Liver (tissue), 9 donors: Measurements from ENCODE around the gene UACA. TPM values are rescaled to one million over a fixed set of nuclear protein-coding genes. Genes with fewer than 3 reads are reported as not detected.

ENCODE experiments used
- DNase-seq: peaks from one replicate; pipeline ENCODE4 v3.0.0-alpha.2; 2017; ENCODE audit warnings: low spot score
- H3K27ac ChIP-seq, 2 donors: one replicate each; pipeline ENCODE4 v1.7.0; 2013; ENCODE audit warnings: inconsistent platforms in 2 of 2, low read length in 2 of 2, control low read depth in 1 of 2, low read depth in 1 of 2, mild to moderate bottlenecking in 1 of 2
- H3K27me3 ChIP-seq, 4 donors: one replicate each; pipeline versions ENCODE4 v1.6.1 to v1.7.0; 2013; ENCODE audit warnings: low read length in 3 of 4, inconsistent platforms in 1 of 4, mild to moderate bottlenecking in 1 of 4, moderate library complexity in 1 of 4; ENCODE audit not compliant: control insufficient read depth in 4 of 4, insufficient read depth in 4 of 4
- H3K36me3 ChIP-seq, 4 donors: one replicate each; pipeline versions ENCODE4 v1.6.1 to v1.7.0; 2013; ENCODE audit warnings: low read length in 3 of 4, mild to moderate bottlenecking in 3 of 4, low read depth in 1 of 4, moderate library complexity in 1 of 4; ENCODE audit not compliant: control insufficient read depth in 4 of 4, insufficient read depth in 3 of 4
- H3K4me1 ChIP-seq, 4 donors: one replicate each; pipeline versions ENCODE4 v1.6.1 to v1.7.0; 2013; ENCODE audit warnings: low read length in 3 of 4, mild to moderate bottlenecking in 3 of 4, moderate library complexity in 1 of 4; ENCODE audit not compliant: control insufficient read depth in 4 of 4, insufficient read depth in 4 of 4
- H3K4me3 ChIP-seq, 3 donors: one replicate each; pipeline versions ENCODE4 v1.6.1 to v1.7.0; 2013; ENCODE audit warnings: low read length in 3 of 3, control low read depth in 1 of 3, low read depth in 1 of 3, mild to moderate bottlenecking in 1 of 3
- H3K9ac ChIP-seq, 2 donors: one replicate each; pipeline ENCODE4 v1.7.0; 2013; ENCODE audit warnings: low read length in 2 of 2, mild to moderate bottlenecking in 2 of 2, moderate library complexity in 2 of 2, control low read depth in 1 of 2, low read depth in 1 of 2
- H3K9me3 ChIP-seq, 4 donors: one replicate each; pipeline versions ENCODE4 v1.6.1 to v1.7.0; 2013; ENCODE audit warnings: low read length in 3 of 4; ENCODE audit not compliant: control insufficient read depth in 4 of 4
- CTCF ChIP-seq: fragments of 150-350 bp; IDR thresholded peaks from 2 replicates; pipeline ENCODE4 v1.5.1; 2017; ENCODE audit warnings: improper control_type of control experiment, low read depth, low read length; ENCODE audit not compliant: missing input control
- EGR1 ChIP-seq, 2 donors: IDR thresholded peaks; 2 replicates each; pipeline ENCODE4 v1.6.1; 2016 to 2018; ENCODE audit warnings: antibody characterized with exemption in 2 of 2, low read depth in 2 of 2
- FOXA1 ChIP-seq: IDR thresholded peaks from 2 replicates; pipeline ENCODE4 v1.6.1; 2016; ENCODE audit warnings: antibody characterized with exemption
- FOXA2 ChIP-seq: IDR thresholded peaks from 2 replicates; pipeline ENCODE4 v1.6.1; 2016; ENCODE audit warnings: antibody characterized with exemption
- GABPA ChIP-seq, 2 donors: IDR thresholded peaks in 1 of 2; conservative IDR thresholded peaks in 1 of 2; 2 replicates each; pipeline ENCODE4 v1.6.1; 2016; ENCODE audit warnings: antibody characterized with exemption in 2 of 2, mild to moderate bottlenecking in 1 of 2, moderate library complexity in 1 of 2
- HNF4A ChIP-seq, 2 donors: conservative IDR thresholded peaks; 2 replicates each; pipeline ENCODE4 v1.6.1; 2016; ENCODE audit warnings: antibody characterized with exemption in 2 of 2, mild to moderate bottlenecking in 2 of 2
- HNF4G ChIP-seq: IDR thresholded peaks from 2 replicates; pipeline ENCODE4 v1.6.1; 2016; ENCODE audit warnings: antibody characterized with exemption
- NR2F2 ChIP-seq: IDR thresholded peaks from 2 replicates; pipeline ENCODE4 v1.6.1; 2016; ENCODE audit warnings: antibody characterized with exemption
- RXRA ChIP-seq, 2 donors: IDR thresholded peaks; 2 replicates each; pipeline ENCODE4 v1.6.1; 2017 to 2018; ENCODE audit warnings: antibody characterized with exemption in 2 of 2, mild to moderate bottlenecking in 1 of 2
- SP1 ChIP-seq: IDR thresholded peaks from 2 replicates; pipeline ENCODE4 v1.6.1; 2018; ENCODE audit warnings: antibody characterized with exemption, mild to moderate bottlenecking
- TAF1 ChIP-seq: conservative IDR thresholded peaks from 2 replicates; pipeline ENCODE4 v1.6.1; 2016; ENCODE audit warnings: antibody characterized with exemption, mild to moderate bottlenecking
- YY1 ChIP-seq: IDR thresholded peaks from 2 replicates; pipeline ENCODE4 v1.6.1; 2016; ENCODE audit warnings: antibody characterized with exemption, mild to moderate bottlenecking
- WGBS: extraction: QIAGEN DNeasy Blood & Tissue Kit; methylation state at CpG from one replicate; pipeline ENCODE4 v1.1.7; 2013; 5-methylcytosine and 5-hydroxymethylcytosine counted together
- polyA plus RNA-seq, 2 donors: library from polyadenylated mRNA; stranded (reverse) in 1 of 2; unstranded in 1 of 2; fragments of 200-250 nt in 1 of 2; fragments of >200 nt in 1 of 2; fragmentation: Nextera tagmentation in 1 of 2; extraction: Ambion mirVana in 1 of 2; gene quantifications; one replicate each; pipeline versions ENCODE4 v1.2.1 to v1.2.3, GENCODE V29; 2013 to 2015
- total RNA-seq, 2 donors: library from RNA; depleted of rRNA; stranded (reverse); fragments of >200 nt; gene quantifications; one replicate each; pipeline ENCODE4 v1.2.3, GENCODE V29; 2014
- TF ChIP-seq, protein P1 (sequence below): IDR thresholded peaks from 2 replicates; pipeline ENCODE4 v1.6.1; 2016; ENCODE audit warnings: antibody characterized with exemption
- TF ChIP-seq, protein P2 (sequence below): IDR thresholded peaks from 2 replicates; pipeline ENCODE4 v1.6.1; 2016; ENCODE audit warnings: antibody characterized with exemption, mild to moderate bottlenecking
- TF ChIP-seq, protein P3 (sequence below): IDR thresholded peaks from 2 replicates; pipeline ENCODE4 v1.6.1; 2016; ENCODE audit warnings: antibody characterized with exemption
- donor health status: healthy.
- donor health status: healthy.
- donor health status: healthy.
- donor health status: healthy.
- donor health status: healthy.

The UACA gene
- total and polyA plus RNA-seq, 4 donors, result 3.9 to 16.0 (median 10.0) TPM

GRCh38 chr15:70699890-70700289 is 63.5 kb downstream of the UACA start (continued):
- TF ChIP-seq CTCF, result no peak
- TF ChIP-seq RXRA (IDR thresholded peaks at IDR 0.05), result no peak
- TF ChIP-seq, protein P1, sequence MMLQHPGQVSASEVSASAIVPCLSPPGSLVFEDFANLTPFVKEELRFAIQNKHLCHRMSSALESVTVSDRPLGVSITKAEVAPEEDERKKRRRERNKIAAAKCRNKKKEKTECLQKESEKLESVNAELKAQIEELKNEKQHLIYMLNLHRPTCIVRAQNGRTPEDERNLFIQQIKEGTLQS, result no peak
- TF ChIP-seq SP1, result no peak
- no peak for TF ChIP-seq EGR1 (IDR thresholded peaks at IDR 0.05; ENCODE audit: low read depth in 2 of 2)
- TF ChIP-seq YY1, result no peak
- no peak for TF ChIP-seq NR2F2
- no peak for TF ChIP-seq GABPA (IDR thresholded peaks at IDR 0.05 in 1 of 2, conservative IDR thresholded peaks at IDR 0.05 in 1 of 2)
- no peak for TF ChIP-seq TAF1

- no peak overlapping the region for H3K9ac ChIP-seq
- no peaks in the 10 kb centered on the region for H3K27me3 ChIP-seq
- no peak overlapping the region for H3K27ac ChIP-seq
- WGBS, result 77% methylated on average over 3 of the region's 3 CpGs
- no peak overlapping the region for H3K4me3 ChIP-seq
- H3K9me3 ChIP-seq, result no peaks in the 10 kb centered on the region
- no peak for DNase-seq
- H3K4me1 ChIP-seq, result peaks cover 8 to 21% (median 15%) of the 10 kb centered on the region in 4 donors
- no peak for TF ChIP-seq FOXA2
- no peak for TF ChIP-seq NR2F2
- TF ChIP-seq, protein P1, result no peak
- no peak for TF ChIP-seq TAF1
- no peak for TF ChIP-seq GABPA (IDR thresholded peaks at IDR 0.05 in 1 of 2, conservative IDR thresholded peaks at IDR 0.05 in 1 of 2)
- TF ChIP-seq HNF4G, result no peak
- TF ChIP-seq, protein P2, sequence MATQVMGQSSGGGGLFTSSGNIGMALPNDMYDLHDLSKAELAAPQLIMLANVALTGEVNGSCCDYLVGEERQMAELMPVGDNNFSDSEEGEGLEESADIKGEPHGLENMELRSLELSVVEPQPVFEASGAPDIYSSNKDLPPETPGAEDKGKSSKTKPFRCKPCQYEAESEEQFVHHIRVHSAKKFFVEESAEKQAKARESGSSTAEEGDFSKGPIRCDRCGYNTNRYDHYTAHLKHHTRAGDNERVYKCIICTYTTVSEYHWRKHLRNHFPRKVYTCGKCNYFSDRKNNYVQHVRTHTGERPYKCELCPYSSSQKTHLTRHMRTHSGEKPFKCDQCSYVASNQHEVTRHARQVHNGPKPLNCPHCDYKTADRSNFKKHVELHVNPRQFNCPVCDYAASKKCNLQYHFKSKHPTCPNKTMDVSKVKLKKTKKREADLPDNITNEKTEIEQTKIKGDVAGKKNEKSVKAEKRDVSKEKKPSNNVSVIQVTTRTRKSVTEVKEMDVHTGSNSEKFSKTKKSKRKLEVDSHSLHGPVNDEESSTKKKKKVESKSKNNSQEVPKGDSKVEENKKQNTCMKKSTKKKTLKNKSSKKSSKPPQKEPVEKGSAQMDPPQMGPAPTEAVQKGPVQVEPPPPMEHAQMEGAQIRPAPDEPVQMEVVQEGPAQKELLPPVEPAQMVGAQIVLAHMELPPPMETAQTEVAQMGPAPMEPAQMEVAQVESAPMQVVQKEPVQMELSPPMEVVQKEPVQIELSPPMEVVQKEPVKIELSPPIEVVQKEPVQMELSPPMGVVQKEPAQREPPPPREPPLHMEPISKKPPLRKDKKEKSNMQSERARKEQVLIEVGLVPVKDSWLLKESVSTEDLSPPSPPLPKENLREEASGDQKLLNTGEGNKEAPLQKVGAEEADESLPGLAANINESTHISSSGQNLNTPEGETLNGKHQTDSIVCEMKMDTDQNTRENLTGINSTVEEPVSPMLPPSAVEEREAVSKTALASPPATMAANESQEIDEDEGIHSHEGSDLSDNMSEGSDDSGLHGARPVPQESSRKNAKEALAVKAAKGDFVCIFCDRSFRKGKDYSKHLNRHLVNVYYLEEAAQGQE, result no peak
- no peak for TF ChIP-seq SP1
- no peak for TF ChIP-seq CTCF
- no peak for TF ChIP-seq HNF4A (conservative IDR thresholded peaks at IDR 0.05)
- no peak for TF ChIP-seq YY1
- TF ChIP-seq, protein P3, sequence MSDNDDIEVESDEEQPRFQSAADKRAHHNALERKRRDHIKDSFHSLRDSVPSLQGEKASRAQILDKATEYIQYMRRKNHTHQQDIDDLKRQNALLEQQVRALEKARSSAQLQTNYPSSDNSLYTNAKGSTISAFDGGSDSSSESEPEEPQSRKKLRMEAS, result no peak
- no peak for TF ChIP-seq RXRA (IDR thresholded peaks at IDR 0.05)
- TF ChIP-seq FOXA1, result no peak
- no peaks in the 10 kb centered on the region for H3K36me3 ChIP-seq
These were observed 64.4 kb downstream of the UACA start for GRCh38 chr15:70698836-70699390.
